HUES48 (cell line): ENCODE measurements around the gene CD300LF.

Source experiments
- H3K27ac ChIP-seq: one replicate; pipeline ENCODE4 v1.7.0; 2013; ENCODE audit warnings: low read depth, low read length, inconsistent platforms
- H3K27me3 ChIP-seq: 2 replicates; pipeline ENCODE4 v1.6.1; 2013; ENCODE audit warnings: mild to moderate bottlenecking, low read length; ENCODE audit not compliant: control insufficient read depth, insufficient read depth
- H3K36me3 ChIP-seq: 2 replicates; pipeline ENCODE4 v1.6.1; 2013; ENCODE audit warnings: low read length; ENCODE audit not compliant: control insufficient read depth, insufficient read depth
- H3K4me1 ChIP-seq: 2 replicates; pipeline ENCODE4 v1.6.1; 2013; ENCODE audit warnings: mild to moderate bottlenecking, low read length; ENCODE audit not compliant: control insufficient read depth, insufficient read depth
- H3K4me3 ChIP-seq: 2 replicates; pipeline ENCODE4 v1.5.1; 2013; ENCODE audit warnings: mild to moderate bottlenecking, low read depth, low read length
- H3K9ac ChIP-seq: 2 replicates; pipeline ENCODE4 v1.6.1; 2013; ENCODE audit warnings: mild to moderate bottlenecking, low read depth, low read length, moderate library complexity
- H3K9me3 ChIP-seq: 2 replicates; pipeline ENCODE4 v1.6.1; 2013; ENCODE audit warnings: low read length; ENCODE audit not compliant: control insufficient read depth, insufficient read depth

CD300LF gene

DNA sequence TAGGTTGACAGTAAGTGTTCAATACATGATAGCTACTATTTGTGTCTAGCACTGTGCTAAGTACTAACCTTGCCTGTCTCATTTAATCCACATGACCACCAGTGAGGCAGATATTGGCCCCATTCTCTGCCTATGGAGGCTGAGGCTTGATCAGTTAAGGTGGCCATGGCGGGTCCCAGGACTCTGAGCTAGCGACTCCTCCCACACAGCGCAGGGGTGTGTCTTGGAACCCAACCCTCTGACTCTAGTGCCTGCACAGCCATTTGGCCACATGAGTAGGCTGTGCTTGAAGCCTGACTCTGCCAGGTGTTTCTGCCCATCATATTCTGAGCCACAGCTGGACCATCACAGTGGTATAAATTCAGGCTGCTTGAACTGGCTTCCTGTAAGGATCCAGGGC lies 42.1 kb upstream of the CD300LF start:
- no peaks in the 10 kb centered on the region for H3K9me3 ChIP-seq
- H3K4me3 ChIP-seq = no peak overlapping the region
- H3K27me3 ChIP-seq = no peaks in the 10 kb centered on the region
- no peak overlapping the region for H3K27ac ChIP-seq
- no peaks in the 10 kb centered on the region for H3K36me3 ChIP-seq
- H3K4me1 ChIP-seq = peaks cover 40% of the 10 kb centered on the region
- H3K9ac ChIP-seq = no peak overlapping the region

DNA sequence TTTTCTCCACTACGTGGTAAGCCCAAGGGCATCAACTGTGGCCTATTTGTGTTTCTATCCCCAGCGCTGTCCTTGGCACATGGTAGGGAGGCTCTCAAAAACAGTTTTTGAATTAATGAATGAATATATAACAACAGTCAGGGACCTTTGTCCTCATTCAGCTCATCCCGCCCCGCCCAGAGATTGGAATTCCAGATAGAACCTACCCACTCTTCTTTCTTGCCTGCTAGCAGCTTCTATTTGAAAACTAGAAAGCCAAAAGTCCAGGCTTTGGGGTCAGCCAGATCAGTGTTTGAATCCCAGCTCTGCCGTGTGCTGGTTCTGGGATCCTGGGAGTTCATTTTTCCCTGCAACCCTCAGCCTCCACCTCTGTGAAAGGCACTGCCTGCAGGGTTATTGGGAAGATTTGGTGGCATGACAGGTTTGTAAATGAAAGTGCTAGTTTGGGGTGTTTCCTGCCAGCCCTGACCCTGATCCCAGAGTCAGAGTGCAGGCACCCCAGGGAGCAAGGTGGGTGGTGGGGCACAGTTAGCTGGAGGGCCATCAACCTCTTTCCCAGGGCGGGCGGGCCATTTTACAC lies 40.2 kb upstream of the CD300LF start:
- peaks cover 28% of the 10 kb centered on the region for H3K4me1 ChIP-seq
- H3K4me3 ChIP-seq = no peak overlapping the region
- no peaks in the 10 kb centered on the region for H3K27me3 ChIP-seq
- no peaks in the 10 kb centered on the region for H3K9me3 ChIP-seq
- no peak overlapping the region for H3K27ac ChIP-seq
- H3K9ac ChIP-seq = no peak overlapping the region
- no peaks in the 10 kb centered on the region for H3K36me3 ChIP-seq

GRCh38 chr17:74752415-74752814 lies 39.7 kb upstream of the CD300LF start:
- no peaks in the 10 kb centered on the region for H3K9me3 ChIP-seq
- H3K36me3 ChIP-seq = no peaks in the 10 kb centered on the region
- H3K27ac ChIP-seq = no peak overlapping the region
- H3K4me3 ChIP-seq = no peak overlapping the region
- peaks cover 25% of the 10 kb centered on the region for H3K4me1 ChIP-seq
- no peaks in the 10 kb centered on the region for H3K27me3 ChIP-seq
- H3K9ac ChIP-seq = no peak overlapping the region

DNA sequence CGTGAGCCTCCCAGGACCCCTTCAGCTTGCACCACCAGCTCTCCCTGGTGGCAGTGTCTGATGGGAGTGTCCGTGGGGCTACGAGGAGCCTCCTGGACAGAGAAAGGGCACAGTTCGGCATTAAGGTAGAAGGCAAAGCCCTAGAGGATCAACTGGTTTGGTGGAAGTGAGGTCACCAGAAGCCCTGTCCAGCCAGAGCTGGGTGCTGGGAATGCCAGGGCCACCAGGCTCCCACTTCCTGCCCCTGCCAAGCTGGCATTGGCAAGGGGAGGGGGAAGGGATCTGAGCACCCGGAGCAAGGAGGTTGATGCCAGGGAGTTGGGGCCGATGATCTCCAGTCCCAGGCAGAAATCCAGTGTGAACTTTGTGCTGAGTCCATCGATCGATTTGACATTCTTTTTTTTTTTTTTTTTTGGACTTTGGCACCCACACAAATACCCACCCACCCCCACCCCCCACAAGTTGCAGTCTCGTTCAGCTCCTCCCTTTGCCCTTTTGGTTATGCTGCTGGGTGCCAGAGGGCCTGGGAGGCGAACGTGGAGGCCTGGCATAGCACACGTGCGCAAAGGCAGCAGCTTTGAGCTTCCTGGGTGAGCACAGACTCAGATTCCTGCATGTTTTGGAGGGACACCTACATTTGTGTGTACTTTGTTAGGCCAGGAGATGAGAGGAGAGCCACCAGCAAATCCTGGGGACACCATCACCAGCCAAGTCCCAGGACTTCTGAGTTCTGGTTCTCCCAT lies 37.8 kb upstream of the CD300LF start:
- no peak overlapping the region for H3K27ac ChIP-seq
- no peaks in the 10 kb centered on the region for H3K36me3 ChIP-seq
- H3K4me3 ChIP-seq = peak overlapping the region; percentile 92
- peaks cover 41% of the 10 kb centered on the region for H3K4me1 ChIP-seq
- peak overlapping the region; percentile 12; the same call in 1 of the 2 replicates for H3K9ac ChIP-seq
- no peaks in the 10 kb centered on the region for H3K27me3 ChIP-seq
- no peaks in the 10 kb centered on the region for H3K9me3 ChIP-seq

- Histone ChIP-seq H3K27me3 (no peaks in the 10 kb centered on the region), H3K4me3 (peak overlapping the region; percentile 92), H3K9me3 (no peaks in the 10 kb centered on the region), H3K9ac (0 out of 2 replicates have a peak overlapping the region, but pooled peaks have one; percentile 12), H3K4me1 (peaks cover 46% of the 10 kb centered on the region), H3K27ac (no peak overlapping the region), H3K36me3 (no peaks in the 10 kb centered on the region)
Observed at GRCh38 chr17:74750039-74750326, 37.3 kb upstream of the CD300LF start.

DNA sequence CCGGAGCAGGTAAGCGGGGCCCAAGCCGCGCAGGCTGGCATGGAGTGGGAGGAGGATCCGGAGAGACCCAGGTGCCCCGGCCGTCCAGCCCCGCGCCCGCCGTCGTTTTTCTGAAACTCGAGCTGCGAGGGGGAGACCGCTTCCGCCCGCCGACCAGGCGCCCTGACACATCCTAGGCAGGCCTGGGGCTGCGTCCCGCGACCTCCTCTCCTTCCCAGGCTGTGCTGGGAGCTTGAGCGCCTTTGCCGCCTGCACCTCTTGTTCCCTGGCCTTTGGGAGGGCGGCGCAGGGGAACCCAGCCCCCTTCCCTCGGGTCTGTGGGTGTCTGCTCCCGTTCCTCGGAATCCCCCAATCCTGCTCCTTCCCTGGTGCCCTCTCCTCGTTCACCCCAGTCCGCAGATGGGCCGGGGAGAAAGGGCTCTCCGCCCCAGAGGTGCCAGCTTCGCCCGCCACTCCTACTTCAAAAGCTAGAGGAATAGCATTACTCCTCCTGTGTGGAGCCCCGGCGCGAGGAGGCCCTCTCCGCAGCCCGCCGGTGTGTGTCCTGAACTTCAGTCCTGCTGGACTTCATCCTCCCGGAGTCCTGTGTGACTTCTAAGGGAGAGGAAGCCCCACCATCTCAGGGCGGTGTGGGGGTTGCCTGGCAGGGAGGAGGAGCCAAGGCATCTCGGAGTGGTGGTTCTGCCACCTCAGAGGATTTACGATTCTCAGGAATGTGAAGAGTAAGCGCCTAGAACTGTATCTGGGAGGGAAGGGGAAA lies 36.7 kb upstream of the CD300LF start:
- Histone ChIP-seq H3K27ac (no peak overlapping the region), H3K36me3 (no peaks in the 10 kb centered on the region), H3K4me1 (peaks cover 50% of the 10 kb centered on the region)

DNA sequence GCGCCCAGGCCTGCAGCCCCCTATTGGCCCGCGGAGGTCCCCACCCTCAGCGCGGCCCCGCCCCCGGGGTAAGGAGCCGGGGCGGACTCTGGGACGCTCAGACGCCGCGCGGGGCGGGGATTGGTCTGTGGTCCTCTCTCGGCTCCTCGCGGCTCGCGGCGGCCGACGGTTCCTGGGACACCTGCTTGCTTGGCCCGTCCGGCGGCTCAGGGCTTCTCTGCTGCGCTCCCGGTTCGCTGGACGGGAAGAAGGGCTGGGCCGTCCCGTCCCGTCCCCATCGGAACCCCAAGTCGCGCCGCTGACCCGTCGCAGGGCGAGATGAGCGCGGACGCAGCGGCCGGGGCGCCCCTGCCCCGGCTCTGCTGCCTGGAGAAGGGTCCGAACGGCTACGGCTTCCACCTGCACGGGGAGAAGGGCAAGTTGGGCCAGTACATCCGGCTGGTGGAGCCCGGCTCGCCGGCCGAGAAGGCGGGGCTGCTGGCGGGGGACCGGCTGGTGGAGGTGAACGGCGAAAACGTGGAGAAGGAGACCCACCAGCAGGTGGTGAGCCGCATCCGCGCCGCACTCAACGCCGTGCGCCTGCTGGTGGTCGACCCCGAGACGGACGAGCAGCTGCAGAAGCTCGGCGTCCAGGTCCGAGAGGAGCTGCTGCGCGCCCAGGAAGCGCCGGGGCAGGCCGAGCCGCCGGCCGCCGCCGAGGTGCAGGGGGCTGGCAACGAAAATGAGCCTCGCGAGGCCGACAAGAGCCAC lies 36.0 kb upstream of the CD300LF start, which contains the start of gene NHERF1:
Gene NHERF1, plus strand, starts transcription at position 100 of the 750 bp plus-strand sequence. Its CDS starts 219 bp downstream, at position 319.
- Histone ChIP-seq H3K9ac (peak within 1 kb of the TSS; percentile 77; the same call in 1 of the 2 replicates), H3K9me3 (no peaks in the 10 kb centered on the region), H3K27ac (no peak within 1 kb of the TSS), H3K4me1 (peaks cover 50% of the 10 kb centered on the region), H3K36me3 (no peaks in the 10 kb centered on the region), H3K27me3 (no peaks in the 10 kb centered on the region), H3K4me3 (peak within 1 kb of the TSS; percentile 92)

More for the DNA sequence above, 36.7 kb upstream of the CD300LF start:
- peak overlapping the region; percentile 92 for H3K4me3 ChIP-seq
- no peaks in the 10 kb centered on the region for H3K9me3 ChIP-seq
- H3K27me3 ChIP-seq = no peaks in the 10 kb centered on the region
- peak overlapping the region; percentile 77; the same call in 1 of the 2 replicates for H3K9ac ChIP-seq

DNA sequence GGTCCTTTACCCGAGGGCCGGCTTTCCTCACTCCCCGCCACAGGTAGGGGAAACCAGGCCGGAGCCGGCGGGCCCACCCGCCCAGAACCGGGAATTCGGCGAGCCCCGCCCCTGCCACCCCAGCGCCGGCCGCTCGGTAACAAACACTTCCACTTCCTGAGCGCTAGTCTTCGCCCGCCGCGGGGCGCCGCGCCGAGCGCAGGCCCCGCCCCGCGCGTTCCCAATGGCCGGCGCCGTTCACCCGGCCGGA lies 35.5 kb upstream of the CD300LF start:
- Histone ChIP-seq H3K9me3 (no peaks in the 10 kb centered on the region), H3K27me3 (no peaks in the 10 kb centered on the region), H3K4me1 (peaks cover 50% of the 10 kb centered on the region), H3K4me3 (peak overlapping the region; percentile 46; the same call in 1 of the 2 replicates), H3K9ac (no peak overlapping the region), H3K36me3 (no peaks in the 10 kb centered on the region), H3K27ac (no peak overlapping the region)

DNA sequence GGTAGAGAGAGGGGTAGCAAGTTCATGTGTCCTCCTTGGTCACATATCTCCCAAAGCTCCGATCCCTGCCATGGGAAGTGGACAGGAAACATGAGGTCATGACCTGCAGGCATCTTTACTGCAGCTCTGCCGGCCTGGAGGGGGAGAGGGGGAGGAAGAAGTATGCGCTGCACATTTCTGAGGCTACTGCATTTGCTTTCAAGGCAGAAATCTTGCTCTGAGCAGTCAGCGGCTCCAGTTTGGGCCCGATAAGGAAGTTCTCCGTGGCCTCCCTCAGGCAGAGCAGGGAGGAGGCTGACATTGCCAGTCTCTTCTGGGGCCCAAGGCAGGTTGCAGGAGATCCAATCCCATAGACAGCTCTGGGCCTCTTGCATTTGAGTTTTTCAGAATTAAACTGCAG lies 34.2 kb upstream of the CD300LF start:
- H3K4me3 ChIP-seq = peak overlapping the region; percentile 15; the same call in 1 of the 2 replicates
- H3K4me1 ChIP-seq = peaks cover 46% of the 10 kb centered on the region
- no peaks in the 10 kb centered on the region for H3K36me3 ChIP-seq
- H3K9ac ChIP-seq = no peak overlapping the region; the same call in 1 of the 2 replicates
- no peaks in the 10 kb centered on the region for H3K27me3 ChIP-seq
- H3K9me3 ChIP-seq = no peaks in the 10 kb centered on the region
- peak overlapping the region; percentile 56 for H3K27ac ChIP-seq

DNA sequence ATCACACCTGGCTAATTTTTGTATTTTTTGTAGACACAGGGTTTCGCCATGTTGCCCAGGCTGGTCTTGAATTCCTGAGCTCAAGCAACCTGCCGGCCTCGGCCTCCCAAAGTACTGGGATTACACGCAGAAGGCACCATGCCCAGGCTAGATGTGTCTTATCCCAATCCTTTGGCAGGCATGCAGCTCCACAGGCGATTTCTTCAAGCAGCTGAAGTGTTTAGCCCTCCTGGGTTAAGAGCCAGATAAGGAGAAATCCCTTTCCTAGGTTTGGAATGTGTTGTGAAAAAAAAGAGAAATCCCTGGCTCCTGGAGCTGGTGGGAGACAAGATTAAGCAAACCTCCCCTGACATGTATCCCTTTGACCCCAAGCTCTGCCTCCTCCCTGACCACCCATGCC lies 33.7 kb upstream of the CD300LF start:
- peak overlapping the region; percentile 15; the same call in 1 of the 2 replicates for H3K4me3 ChIP-seq
- no peak overlapping the region for H3K9ac ChIP-seq
- H3K36me3 ChIP-seq = no peaks in the 10 kb centered on the region
- H3K27me3 ChIP-seq = no peaks in the 10 kb centered on the region
- peak overlapping the region; percentile 56 for H3K27ac ChIP-seq
- H3K9me3 ChIP-seq = no peaks in the 10 kb centered on the region
- peaks cover 45% of the 10 kb centered on the region for H3K4me1 ChIP-seq
